GM19328 (cell line): ENCODE results near the gene FAM163B.

Experiments
- ATAC-seq: cut with Tn5 transposase; IDR thresholded peaks from one replicate; pipeline ENCODE4 v1.9.1; 2021; ENCODE audit warnings: mild to moderate bottlenecking, moderate library complexity; ENCODE audit not compliant: unreplicated experiment

FAM163B gene

GRCh38 chr9:133532937-133533668, 76.1 kb downstream of the FAM163B start:
- no peak for ATAC-seq

DNA sequence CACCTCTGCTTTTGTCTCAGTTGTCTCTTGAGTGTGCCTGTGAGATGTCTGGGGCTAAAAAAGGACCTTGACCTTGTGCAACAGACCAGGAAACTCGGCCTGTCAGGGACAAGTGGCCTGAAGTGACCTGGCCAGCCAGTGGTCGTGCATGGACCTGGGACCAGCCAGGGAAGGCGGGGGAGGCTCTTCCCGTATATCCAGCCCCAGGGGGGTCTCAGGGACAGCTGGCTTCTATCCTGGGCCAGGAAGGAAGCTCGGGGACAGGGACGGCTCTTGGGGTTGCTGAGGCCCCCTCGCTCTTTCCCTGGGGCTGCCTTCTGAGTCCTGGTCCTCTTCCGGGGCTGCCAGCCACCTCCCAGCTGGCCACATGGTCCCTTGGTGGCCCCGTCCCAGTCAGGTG, 77.9 kb downstream of the FAM163B start:
- no peak for ATAC-seq

DNA sequence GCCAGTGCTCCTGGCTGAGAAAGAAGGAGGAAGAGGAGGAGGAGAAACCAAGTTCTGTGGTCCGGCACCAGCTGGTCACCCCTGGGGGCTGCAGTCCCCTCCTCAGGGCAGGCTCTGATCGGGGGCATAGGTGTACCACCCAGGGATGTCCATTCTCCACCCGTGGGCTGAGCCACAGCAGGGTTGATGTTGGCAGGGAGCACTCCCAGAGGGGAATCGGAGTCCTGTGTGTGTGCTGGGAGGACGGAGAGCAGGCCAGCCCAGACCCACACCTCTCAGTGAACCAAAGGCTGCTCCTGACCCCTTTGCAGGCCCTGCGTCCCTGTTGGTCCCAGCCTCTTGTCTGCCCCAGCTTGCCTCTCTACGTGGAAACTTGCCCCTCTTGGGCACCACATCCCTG, 79.3 kb downstream of the FAM163B start:
- no peak for ATAC-seq

DNA sequence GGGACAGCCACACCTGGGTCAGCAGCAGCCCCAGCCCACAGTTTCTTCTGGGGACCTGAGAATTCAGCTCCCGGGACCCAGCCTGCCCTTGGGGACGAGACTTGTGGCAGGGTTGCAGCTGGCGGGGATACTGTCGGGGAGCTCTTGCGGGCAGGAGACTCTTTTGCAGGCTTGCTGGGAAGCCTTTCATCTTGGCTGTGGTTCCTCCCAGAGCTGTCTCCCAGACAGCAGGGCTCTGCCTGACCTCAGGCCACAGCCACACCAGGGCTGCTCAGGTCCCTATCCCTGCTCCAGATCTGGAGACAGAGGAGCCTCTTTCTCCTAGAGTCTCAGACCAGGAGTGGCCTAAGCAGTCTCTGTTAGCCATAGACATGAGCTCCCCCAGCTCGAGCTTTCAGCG, 79.7 kb downstream of the FAM163B start:
- ATAC-seq = no peak

GRCh38 chr9:133528876-133529241, 80.3 kb downstream of the FAM163B start:
- no peak for ATAC-seq

GRCh38 chr9:133528001-133528875, 81.0 kb downstream of the FAM163B start:
- ATAC-seq = no peak

- ATAC-seq = no peak
Measured at GRCh38 chr9:133527444-133527920, 81.7 kb downstream of the FAM163B start.
